ENCODE data around the gene LGI4.

LGI4 gene

DNA sequence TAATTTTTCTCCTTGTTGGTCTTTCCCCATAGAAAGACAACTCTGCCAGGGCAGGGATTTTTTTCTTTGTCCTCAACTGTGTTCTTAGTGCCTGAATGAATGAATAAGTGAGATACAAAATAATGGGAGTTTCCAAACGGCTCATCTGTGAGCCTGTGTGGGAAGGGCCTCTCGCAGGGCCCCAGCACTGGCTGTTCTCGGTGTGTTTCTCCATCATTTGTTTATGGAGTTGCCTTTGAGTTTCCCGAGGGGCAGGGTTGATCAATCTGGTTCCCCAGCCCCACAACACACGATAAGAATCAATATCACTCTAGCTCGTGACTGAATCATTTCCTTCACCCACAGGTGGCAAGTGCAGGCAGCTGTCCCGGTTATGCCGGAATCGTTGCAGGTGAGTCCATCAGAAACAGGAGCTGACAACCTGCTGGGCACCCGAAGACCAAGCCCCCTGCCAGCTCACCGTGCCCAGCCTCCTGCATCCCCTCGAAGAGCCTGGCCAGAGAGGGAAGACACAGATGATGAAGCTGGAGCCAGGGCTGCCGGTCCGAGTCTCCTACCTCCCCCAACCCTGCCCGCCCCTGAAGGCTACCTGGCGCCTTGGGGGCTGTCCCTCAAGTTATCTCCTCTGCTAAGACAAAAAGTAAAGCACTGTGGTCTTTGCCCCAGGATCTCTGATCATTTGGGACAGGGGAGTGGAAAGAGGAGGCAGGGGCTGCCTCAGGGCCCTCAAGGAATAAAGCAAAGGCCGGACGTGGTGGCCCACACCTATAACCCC is 34.5 kb upstream of the LGI4 start:
- Histone ChIP-seq H3K27me3 (ENCODE audit: low read depth, low read length) (no peaks in the 10 kb centered on the region), H3K27ac (ENCODE audit: low read length) (no peak overlapping the region), H3K4me3 (ENCODE audit: low read depth in 1 of 2, low read length in 2 of 2) (no peak overlapping the region), H3K36me3 (ENCODE audit: control insufficient read depth in 1 of 2, insufficient read depth in 2 of 2, low read length in 2 of 2) (peaks cover 5 to 28% of the 10 kb centered on the region in 2 donors), H3K9me3 (ENCODE audit: control insufficient read depth in 1 of 2, low read length in 2 of 2) (peaks cover 7 to 18% of the 10 kb centered on the region in 2 donors), H3K4me1 (ENCODE audit: control insufficient read depth in 1 of 2, insufficient read depth in 2 of 2, low read length in 2 of 2) (no peaks in the 10 kb centered on the region)

DNA sequence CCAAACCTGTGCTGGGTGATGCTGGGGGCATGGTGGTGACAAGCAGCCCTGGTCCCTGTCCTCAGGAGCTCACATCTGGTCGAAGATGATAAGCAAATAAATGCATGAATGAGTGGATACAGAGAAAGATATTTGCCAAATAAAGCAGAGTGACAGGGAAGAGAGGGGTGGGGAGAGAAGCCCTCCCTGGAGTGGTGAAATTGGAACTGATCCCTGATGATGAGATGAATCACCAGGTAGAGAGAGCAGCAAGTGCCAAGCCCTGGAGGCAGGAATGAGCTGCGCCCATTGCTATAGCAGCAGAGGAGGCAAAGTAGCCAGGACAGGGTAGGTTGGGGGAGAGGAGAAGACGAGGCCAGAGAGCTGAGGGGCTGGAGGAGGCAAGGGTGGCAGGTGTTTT is 33.3 kb upstream of the LGI4 start:
- Histone ChIP-seq H3K9me3 (ENCODE audit: control insufficient read depth in 1 of 2, low read length in 2 of 2) (peaks cover 7 to 18% of the 10 kb centered on the region in 2 donors), H3K4me3 (ENCODE audit: low read depth in 1 of 2, low read length in 2 of 2) (no peak overlapping the region), H3K27me3 (ENCODE audit: low read depth, low read length) (no peaks in the 10 kb centered on the region), H3K27ac (ENCODE audit: low read length) (no peak overlapping the region), H3K4me1 (ENCODE audit: control insufficient read depth in 1 of 2, insufficient read depth in 2 of 2, low read length in 2 of 2) (no peaks in the 10 kb centered on the region), H3K36me3 (ENCODE audit: control insufficient read depth in 1 of 2, insufficient read depth in 2 of 2, low read length in 2 of 2) (peaks cover 11 to 40% of the 10 kb centered on the region in 2 donors)

DNA sequence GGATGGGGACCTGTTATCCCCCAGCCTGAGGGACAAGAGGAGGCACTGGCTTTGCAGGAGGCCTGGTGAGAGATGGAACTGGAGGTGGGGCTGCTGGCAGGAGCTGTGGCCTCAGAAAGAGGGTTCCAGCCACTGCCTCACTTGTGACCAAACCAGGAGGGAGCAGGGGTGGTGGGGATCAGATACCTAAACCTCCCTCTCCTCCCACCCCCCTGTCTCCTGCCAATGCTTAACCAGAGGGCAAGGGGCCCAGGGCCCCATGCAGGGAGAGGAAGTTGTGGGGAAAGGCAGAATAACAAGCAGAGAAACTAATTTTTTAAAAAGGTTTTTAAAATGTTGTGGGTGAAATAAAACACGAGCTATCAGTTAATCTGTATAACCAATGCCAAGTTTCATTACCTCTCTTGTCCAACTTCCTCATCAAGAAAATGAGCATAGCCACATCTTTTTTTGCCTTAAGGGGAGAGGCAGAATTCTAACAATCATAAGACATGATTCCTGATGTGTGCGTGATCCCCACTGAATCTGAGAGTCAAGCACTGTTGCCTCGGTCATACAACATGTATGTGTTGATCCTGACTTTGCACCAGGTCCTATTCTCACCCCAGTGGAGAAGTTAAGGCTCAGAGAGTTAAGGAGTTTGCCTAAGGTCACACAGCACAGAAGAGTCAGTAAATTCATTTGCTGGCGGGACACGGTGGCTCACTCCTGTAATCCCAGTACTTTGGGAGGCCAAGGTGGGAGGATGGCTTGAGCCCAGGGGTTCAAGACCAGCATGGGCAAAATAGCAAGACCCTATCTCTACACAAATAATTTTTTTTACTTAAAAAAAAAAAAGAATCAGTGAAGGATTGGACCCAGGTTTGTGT is 32.6 kb upstream of the LGI4 start:
- H3K4me1 ChIP-seq (ENCODE audit: control insufficient read depth in 1 of 2, insufficient read depth in 2 of 2, low read length in 2 of 2), result no peaks in the 10 kb centered on the region
- H3K4me3 ChIP-seq (ENCODE audit: low read depth in 1 of 2, low read length in 2 of 2), result no peak overlapping the region
- H3K27ac ChIP-seq (ENCODE audit: low read length), result no peak overlapping the region
- H3K9me3 ChIP-seq (ENCODE audit: control insufficient read depth in 1 of 2, low read length in 2 of 2), result peaks cover 7 to 24% of the 10 kb centered on the region in 2 donors
- no peaks in the 10 kb centered on the region for H3K27me3 ChIP-seq (ENCODE audit: low read depth, low read length)
- H3K36me3 ChIP-seq (ENCODE audit: control insufficient read depth in 1 of 2, insufficient read depth in 2 of 2, low read length in 2 of 2), result peaks cover 11 to 47% of the 10 kb centered on the region in 2 donors

DNA sequence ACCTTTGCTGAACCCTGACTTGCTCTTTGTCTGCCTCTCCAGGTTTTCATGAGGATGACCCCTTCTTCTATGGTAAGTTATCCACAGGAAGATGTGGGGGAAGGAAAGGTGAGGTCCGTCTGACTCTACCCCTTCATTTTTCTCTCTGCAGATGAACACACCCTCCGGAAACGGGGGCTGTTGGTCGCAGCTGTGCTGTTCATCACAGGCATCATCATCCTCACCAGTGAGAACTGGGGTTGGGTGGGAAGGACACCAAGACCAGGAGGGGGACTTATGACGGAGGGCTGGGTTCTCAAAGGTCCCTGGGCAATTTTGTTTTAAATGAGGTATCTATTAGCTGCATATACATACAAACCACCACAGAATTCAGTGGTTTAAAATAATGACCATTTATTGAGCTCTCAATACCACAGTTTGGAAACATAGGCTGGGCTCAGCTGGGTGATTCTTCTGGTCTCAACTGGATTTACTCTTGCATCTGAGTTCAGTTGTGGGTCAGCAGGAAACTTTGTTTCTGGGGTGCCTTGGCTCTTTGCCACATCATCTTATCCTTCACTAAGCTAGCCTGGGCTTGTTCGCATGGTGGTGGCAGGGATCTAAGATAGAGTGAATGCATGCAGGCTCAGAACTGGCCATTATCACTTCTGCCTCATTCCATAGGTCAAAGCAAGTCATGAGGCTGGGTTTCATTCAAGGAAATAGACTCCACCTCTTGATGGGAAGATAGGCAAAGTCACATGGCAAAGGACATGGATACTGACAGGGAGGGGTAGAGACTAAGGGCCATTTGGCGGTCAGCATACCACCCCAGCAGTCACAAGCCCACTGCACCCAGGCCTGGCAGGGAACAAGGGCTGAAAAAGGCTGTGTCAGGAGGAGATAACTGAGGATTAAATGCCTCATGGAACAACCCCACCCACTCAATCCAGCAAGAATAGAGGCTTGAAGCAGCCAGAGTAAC is 31.5 kb upstream of the LGI4 start:
- Histone ChIP-seq H3K27me3 (ENCODE audit: low read depth, low read length) (no peaks in the 10 kb centered on the region), H3K36me3 (ENCODE audit: control insufficient read depth in 1 of 2, insufficient read depth in 2 of 2, low read length in 2 of 2) (peaks cover 13 to 57% of the 10 kb centered on the region in 2 donors), H3K4me3 (ENCODE audit: low read depth in 1 of 2, low read length in 2 of 2) (peak overlapping the region in 1 of 2 donors; percentile 29), H3K4me1 (ENCODE audit: control insufficient read depth in 1 of 2, insufficient read depth in 2 of 2, low read length in 2 of 2) (no peaks in the 10 kb centered on the region), H3K9me3 (ENCODE audit: control insufficient read depth in 1 of 2, low read length in 2 of 2) (peaks cover 7 to 30% of the 10 kb centered on the region in 2 donors), H3K27ac (ENCODE audit: low read length) (no peak overlapping the region)

DNA sequence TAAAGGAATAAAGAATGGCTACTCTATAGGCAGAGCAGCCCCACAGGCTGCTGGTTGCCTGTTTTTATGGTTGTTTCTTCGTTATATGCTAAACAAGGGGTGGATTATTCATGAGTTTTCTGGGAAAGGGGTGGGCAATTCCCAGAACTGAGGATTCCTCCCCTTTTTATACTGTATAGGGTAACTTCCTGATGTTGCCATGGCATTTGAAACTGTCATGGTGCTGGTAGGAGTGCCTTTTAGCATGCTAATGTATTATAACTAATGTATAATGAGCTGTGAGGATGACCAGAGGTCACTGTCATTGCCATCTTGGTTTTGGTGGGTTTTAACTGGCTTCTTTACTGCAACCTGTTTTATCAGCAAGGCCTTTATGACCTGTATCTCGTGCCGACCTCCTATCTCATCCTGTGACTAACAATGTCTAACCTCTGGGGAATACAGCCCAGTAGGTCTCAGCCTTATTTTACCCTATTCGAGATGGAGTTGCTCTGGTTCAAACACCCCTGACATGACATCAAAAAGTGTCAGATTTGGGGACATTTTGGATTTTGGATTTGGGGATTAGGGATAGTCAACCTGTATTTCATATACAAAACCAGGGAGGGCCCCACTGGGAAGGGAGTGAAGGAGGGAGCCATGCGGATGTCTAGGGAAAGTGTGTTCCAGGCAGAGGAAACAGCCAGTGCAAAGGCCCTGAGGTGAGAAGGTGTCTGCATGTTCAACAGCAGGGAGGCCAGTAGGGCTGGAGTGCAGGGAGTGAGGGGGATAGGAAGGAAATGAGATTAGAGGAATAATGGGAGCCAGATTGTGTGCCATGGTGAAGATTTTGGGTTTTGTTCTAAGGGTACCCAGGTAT is 30.6 kb upstream of the LGI4 start:
- H3K4me3 ChIP-seq (ENCODE audit: low read depth in 1 of 2, low read length in 2 of 2), result peak overlapping the region in 1 of 2 donors; percentile 29
- peaks cover 15 to 60% of the 10 kb centered on the region in 2 donors for H3K36me3 ChIP-seq (ENCODE audit: control insufficient read depth in 1 of 2, insufficient read depth in 2 of 2, low read length in 2 of 2)

DNA sequence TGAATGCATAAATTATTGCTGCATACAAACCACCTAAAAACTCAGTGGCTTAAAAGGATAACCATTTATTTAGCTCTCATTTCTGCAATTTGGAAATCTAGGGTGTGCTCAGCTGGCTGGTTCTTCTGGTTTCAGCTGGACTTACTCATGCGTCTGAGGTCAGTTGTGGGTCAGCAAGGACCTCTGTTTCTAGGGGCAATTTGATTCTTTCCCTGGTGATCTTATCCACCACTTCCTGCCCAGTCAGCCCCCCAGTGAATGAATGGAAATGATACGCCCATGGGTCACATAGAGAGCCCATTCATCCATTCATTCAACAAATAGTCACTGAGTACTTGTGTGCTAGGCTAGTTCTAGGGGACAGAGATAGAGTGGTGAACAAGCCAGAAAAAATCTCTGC is 29.6 kb upstream of the LGI4 start:
- peaks cover 15 to 60% of the 10 kb centered on the region in 2 donors for H3K36me3 ChIP-seq (ENCODE audit: control insufficient read depth in 1 of 2, insufficient read depth in 2 of 2, low read length in 2 of 2)
- H3K9me3 ChIP-seq (ENCODE audit: control insufficient read depth in 1 of 2, low read length in 2 of 2), result peaks cover 7 to 30% of the 10 kb centered on the region in 2 donors
- no peaks in the 10 kb centered on the region for H3K27me3 ChIP-seq (ENCODE audit: low read depth, low read length)
- no peaks in the 10 kb centered on the region for H3K4me1 ChIP-seq (ENCODE audit: control insufficient read depth in 1 of 2, insufficient read depth in 2 of 2, low read length in 2 of 2)
- no peak overlapping the region for H3K4me3 ChIP-seq (ENCODE audit: low read depth in 1 of 2, low read length in 2 of 2)
- no peak overlapping the region for H3K27ac ChIP-seq (ENCODE audit: low read length)

More for the DNA sequence above, 30.6 kb upstream of the LGI4 start:
- H3K27ac ChIP-seq (ENCODE audit: low read length), result no peak overlapping the region
- H3K4me1 ChIP-seq (ENCODE audit: control insufficient read depth in 1 of 2, insufficient read depth in 2 of 2, low read length in 2 of 2), result no peaks in the 10 kb centered on the region
- H3K27me3 ChIP-seq (ENCODE audit: low read depth, low read length), result no peaks in the 10 kb centered on the region
- H3K9me3 ChIP-seq (ENCODE audit: control insufficient read depth in 1 of 2, low read length in 2 of 2), result peaks cover 7 to 30% of the 10 kb centered on the region in 2 donors

DNA sequence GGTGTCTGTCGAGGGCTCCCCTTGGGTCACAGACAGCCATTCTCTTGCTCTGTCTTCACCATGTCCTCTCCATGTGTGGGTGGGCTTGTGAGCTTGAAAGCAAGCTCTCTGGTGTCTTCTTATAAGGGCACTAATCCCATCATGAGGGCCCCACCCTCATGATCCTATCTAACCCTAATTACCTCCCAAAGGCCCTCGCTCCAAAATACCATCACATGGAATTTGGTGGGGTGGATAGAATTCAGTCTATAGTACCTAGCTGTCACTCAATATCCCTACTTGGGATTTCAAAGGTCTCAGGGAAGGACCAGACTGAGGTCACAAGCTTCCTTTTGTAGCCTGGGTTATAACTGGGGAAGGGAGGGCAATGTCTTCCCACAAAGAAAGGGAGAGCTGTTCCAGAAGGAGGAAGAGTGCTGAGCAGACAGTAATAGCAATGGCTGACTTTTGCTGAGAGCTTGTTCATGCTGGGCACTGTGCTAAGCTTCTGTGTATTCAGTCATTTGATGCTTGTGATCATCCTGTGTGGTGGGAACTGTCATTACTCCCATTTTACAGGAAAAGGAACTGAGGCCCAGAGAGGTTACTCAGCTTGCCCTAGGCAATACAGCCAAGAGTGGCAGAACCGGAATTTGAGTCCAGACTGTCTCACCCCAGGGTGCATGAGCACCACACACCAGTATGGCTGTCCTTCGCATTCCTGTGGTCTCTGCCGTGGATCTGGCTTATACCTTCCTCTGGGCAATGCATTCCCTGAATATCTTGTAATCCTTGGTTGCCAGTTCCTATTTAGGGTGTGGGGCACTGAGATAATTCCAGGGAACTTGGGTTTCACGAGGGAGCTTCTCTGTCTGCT is 27.8 kb upstream of the LGI4 start:
- Histone ChIP-seq H3K4me3 (ENCODE audit: low read depth in 1 of 2, low read length in 2 of 2) (no peak overlapping the region), H3K4me1 (ENCODE audit: control insufficient read depth in 1 of 2, insufficient read depth in 2 of 2, low read length in 2 of 2) (no peaks in the 10 kb centered on the region), H3K27me3 (ENCODE audit: low read depth, low read length) (no peaks in the 10 kb centered on the region), H3K9me3 (ENCODE audit: control insufficient read depth in 1 of 2, low read length in 2 of 2) (peaks cover 7 to 30% of the 10 kb centered on the region in 2 donors), H3K36me3 (ENCODE audit: control insufficient read depth in 1 of 2, insufficient read depth in 2 of 2, low read length in 2 of 2) (peaks cover 24 to 67% of the 10 kb centered on the region in 2 donors), H3K27ac (ENCODE audit: low read length) (no peak overlapping the region)

DNA sequence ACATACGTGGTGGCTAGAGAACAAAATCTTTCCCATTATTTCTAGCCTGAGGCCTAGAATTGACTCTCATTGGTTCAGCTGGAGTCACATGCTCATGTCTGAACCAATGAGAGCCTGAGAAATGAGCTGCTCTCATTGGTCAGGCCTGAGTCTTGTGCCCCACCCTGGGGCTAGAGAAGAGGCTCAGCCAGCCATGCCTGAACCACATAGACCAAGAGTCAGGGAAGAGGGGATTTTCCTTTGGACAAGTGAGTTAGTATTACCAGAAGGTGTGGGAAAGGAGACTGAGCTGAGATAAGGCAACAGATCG is 26.5 kb upstream of the LGI4 start:
- H3K27me3 ChIP-seq (ENCODE audit: low read depth, low read length), result no peaks in the 10 kb centered on the region
- no peak overlapping the region for H3K27ac ChIP-seq (ENCODE audit: low read length)
- H3K9me3 ChIP-seq (ENCODE audit: control insufficient read depth in 1 of 2, low read length in 2 of 2), result peaks cover 6 to 26% of the 10 kb centered on the region in 2 donors
- H3K36me3 ChIP-seq (ENCODE audit: control insufficient read depth in 1 of 2, insufficient read depth in 2 of 2, low read length in 2 of 2), result peaks cover 30 to 64% of the 10 kb centered on the region in 2 donors
- H3K4me1 ChIP-seq (ENCODE audit: control insufficient read depth in 1 of 2, insufficient read depth in 2 of 2, low read length in 2 of 2), result no peaks in the 10 kb centered on the region
- no peak overlapping the region for H3K4me3 ChIP-seq (ENCODE audit: low read depth in 1 of 2, low read length in 2 of 2)

DNA sequence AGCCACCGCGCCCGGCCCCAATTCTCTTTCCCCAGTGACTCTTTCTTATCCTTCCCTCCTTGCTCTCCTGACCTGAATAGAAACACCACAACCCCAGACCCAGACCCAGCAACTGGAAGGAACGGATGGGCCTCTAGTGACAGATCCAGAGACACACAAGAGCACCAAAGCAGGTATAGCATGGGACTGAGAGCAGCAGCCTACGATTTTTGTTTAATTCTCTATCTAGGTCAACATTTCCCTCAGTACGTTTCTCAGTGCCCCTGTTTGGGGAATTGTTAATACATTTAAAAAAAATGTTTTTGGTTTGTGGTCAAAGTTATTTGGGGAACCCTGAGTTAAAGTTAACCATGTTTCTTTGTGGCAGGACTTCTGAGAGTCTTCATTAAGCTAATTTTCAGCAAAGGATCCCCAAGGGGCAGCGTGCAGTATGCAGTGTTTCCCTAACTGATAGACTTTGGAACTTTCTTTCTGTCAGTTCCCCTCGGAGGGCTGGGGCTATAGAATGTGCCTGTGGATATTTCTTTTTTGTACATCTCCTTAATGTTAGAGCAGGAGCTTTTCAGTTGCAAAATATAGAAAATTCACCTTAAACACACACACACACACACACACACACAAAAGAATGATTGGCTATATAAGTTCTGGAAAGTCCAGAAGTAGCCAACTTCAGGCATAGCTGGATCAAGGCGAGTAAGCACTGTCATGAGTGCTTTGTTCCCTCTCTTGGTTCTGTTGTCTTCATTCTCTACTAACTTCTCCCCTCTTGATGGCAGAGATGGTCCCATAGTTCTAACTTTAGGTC is 26.0 kb upstream of the LGI4 start:
- Histone ChIP-seq H3K9me3 (ENCODE audit: control insufficient read depth in 1 of 2, low read length in 2 of 2) (peaks cover under 1 to 22% of the 10 kb centered on the region in 2 donors), H3K4me1 (ENCODE audit: control insufficient read depth in 1 of 2, insufficient read depth in 2 of 2, low read length in 2 of 2) (no peaks in the 10 kb centered on the region), H3K27me3 (ENCODE audit: low read depth, low read length) (no peaks in the 10 kb centered on the region), H3K4me3 (ENCODE audit: low read depth in 1 of 2, low read length in 2 of 2) (no peak overlapping the region), H3K27ac (ENCODE audit: low read length) (no peak overlapping the region), H3K36me3 (ENCODE audit: control insufficient read depth in 1 of 2, insufficient read depth in 2 of 2, low read length in 2 of 2) (peaks cover 25 to 59% of the 10 kb centered on the region in 2 donors)

Measured in muscle layer of duodenum (tissue), 2 donors.